Hypothalamus (tissue), 51 donors: ENCODE results near the gene ABR.
A peak's percentile ranks its signal among the peaks of the same experiment; 100 is the strongest.
"Not testable (repeated sequence)": the region's sequence is repeated elsewhere in the genome, so short reads cannot be mapped to it uniquely, and the experiment has no call there.

Experiments used
- DNase-seq, 51 donors: peaks; one replicate each; lab custom pipeline; 2025; lab: John Stamatoyannopoulos, UW

ABR gene

DNA sequence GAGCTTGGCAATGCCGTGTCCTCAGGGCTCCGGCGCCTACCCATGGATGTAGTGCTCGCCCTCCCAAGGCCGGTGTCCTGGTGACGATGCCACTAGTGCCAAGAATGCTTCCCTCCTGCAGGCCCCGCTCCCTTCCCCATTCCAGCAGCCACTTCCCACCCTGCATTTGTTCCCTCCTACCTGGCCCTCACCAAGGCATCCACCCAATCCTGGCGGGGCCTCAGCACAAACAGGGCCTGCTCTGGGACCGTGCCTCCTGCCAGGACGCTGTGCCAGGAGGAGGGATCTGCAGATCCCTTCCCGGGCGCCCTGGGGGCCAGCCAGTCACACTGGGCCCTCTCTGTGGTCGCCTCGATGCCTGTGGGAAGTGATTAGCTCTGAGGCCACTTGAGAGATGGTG is 25.1 kb downstream of the ABR start:
- DNase-seq: peak in 41 of 51 donors; percentile 25 to 93 (median 70)

DNA sequence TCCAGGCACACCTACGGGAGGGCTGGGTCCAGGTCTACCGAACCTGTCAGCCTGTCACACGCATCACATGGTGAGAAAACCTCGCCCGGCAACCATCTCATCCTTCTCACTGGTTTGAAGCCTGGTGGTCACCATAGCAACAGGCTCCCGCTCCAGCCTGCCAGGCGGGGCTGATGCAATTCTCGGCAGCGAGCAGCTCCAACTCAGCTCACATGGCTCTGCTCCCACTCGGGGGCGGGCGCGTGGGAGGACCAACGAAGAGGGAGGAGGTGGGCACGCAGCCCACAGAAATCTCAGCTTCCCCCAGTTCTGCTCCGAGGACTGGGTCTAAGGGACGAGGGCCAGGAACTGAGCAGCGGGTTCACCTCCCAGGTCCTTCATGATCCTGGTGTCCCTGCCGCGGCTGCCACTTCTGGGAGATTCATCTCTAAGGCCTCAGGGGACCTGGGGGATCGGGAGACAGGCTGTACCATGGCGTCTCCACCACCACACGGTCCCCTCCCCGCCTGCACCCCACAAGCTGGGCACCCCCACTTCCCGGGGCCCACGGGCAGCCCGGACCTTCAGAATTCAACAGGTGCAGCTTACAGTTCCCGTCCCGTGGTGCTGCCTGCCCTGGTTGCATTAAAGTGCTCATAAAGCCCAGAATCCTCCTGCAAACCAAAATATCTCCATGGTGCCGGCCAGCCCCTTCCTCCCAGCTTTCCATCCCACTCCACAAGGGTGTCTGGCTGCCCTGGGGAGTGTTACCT is 25.8 kb downstream of the ABR start:
- DNase-seq: peak in 47 of 51 donors; percentile 25 to 94 (median 80)

DNA sequence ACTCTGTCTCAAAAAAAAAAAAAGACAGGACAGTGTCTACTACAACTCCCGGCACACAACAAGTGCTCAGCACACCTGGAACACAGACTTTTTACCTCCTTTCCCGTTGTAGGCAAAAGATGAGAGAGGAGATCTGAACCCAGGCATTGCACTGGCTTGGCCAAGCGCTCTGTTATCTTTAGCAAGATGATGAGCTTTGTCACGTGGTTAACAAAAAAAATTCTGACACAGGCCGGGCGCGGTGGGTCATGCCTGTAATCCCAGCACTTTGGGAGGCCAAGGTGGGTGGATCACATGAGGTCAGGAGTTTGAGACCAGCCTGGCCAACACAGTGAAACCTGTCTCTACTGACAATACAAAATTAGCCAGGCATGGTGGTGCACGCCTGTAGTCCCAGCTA is 27.2 kb downstream of the ABR start:
- not testable (repeated sequence) for DNase-seq

DNA sequence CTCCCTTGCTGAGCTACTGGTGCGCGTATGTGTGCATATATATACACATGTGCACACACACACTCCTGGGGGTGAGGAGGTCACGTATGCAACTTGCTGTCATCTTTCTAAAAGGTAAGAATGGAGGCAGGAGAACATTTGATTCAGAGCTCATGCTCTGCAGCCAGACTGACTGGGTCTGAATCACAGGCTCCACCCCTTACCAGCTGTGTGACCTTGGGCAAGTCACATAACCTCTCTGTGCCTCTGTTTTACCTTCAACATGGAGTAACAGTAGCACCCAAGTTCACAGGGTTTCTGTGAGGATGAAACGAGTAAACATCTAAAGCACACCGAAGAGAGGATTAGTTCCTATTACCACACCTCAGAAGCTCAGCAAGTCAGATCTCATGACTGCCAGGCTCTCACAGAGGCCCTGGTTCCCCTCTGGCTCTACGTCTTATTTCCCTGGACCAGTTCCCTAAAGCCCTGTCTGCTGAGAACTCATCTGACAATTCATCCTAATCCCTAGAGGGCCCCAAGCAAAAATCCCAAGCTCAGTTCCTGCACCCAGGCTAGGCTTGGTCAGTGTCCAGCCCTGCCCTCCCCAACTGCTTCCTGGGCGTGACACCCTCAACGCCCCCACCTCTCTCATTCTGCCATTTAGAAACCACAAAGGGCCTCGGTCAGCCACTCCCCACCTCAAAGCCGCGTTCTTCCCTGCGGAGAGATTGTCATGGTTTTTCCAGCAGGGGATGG is 28.7 kb downstream of the ABR start:
- no peak for DNase-seq

DNA sequence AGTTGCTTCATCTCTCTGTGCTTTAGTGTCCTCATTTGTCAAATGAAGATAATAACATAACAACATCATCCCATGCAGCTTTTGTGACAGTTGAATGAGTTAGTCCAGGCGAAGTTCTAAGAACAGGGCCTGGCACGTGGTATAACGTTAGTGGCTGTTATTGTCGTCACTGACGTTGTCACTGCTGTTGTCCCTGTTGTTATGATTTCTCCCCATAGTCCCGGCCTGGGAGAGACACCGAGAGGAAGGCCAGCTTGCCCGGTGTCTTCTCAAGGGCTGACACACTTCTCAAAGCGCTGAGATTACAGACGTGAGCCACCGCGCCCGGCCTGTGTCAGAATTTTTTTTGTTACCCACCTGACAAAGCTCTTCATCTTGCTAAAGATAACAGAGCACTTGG is 29.9 kb downstream of the ABR start:
- no peak for DNase-seq

DNA sequence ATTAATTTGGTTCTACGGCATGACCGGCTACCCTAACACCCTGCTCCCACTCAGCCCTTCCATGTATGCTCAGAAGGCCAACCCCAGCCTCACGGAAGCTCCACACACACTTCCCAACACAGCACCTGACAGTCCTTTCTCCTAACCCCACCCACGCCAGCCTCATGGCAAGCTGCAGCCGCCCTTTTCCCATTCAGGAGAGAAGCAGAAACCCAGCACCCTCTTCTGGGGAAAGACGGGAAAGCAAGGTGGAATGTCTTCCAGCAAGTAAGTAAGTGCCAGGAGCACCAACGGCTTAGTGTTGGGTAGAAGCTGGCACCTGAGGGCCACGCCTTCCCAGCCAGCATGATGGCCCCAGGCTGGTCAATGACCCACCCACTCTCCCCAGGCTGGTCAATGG is 32.1 kb downstream of the ABR start:
- peak in 18 of 51 donors; percentile 13 to 59 (median 36) for DNase-seq

DNA sequence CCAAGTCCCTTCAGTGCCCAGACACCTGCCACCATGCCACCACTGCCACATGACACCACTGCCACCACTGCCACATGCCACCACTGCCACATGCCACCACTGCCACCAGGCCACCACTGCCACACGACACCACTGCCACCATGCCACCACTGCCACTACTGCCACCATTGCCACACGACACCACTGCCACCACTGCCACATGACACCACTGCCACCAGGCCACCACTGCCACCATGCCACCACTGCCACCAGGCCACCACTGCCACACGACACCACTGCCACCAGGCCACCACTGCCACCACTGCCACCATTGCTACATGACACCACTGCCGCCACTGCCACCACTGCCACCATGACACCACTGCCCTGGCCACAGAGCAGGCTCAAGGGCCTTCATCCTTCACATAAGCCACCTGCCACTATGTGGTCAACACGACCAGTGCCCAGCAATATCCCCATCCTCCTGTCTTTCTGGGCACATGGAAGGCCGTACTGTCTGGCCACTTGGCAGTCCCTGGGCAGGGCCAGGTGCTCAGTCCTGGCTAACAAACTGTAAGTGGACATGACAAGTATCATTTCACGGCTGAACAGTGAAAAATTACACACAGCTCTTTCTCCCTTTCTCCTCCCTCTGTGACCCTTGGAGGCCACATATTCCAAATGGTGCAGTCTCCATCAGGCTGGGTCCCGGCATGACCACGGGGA is 33.1 kb downstream of the ABR start:
- no peak for DNase-seq

DNA sequence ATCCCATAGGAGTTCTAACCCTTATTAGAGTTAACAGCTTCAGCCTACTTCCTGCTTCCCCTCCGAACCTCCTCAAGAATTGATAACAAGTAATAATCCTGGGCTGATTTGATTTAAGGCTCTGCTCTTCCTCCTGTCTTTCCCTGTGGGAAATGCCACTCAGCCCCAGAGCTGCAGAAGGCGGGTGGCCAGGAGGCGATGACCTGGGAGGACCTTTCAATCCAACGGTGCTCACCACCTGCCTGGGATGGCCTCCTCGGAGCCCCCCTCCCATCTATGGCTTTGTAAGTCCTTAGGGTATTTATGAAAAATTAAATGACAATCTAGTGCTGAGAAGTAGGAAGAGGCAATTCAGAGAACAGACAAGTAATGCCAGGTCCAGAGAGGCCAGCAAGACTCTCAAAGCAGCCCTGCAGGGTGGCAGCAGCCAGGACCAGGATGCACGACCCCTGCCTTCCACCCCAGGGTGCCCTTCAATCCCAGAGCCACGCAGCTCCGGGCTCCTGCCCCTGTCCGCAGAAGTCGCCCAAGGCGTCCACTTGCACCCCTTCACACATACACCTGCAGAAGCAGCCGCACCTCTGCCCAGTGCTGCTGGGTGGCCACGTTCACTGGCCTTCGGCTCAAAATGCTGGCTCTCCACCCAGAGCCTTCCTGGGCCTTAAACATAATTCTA is 34.3 kb downstream of the ABR start:
- no peak for DNase-seq

DNA sequence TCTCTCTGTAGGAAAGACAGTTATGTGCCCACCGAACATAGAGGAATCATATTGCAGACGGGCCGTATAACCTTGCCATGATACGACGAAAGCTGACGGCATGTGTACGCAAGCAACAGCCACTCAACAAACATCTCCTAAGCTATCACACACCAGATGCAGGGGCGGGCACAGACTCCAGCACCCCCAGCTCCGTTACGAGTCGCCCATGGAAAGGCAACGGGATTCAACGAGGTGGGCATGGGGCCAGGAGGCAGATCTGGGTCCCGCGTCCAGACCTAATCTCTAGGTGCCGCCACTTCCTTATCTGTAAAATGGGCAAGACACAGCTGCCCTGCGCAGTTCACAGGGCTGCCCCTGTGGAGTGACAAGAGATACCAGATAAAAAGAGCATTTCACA is 35.6 kb downstream of the ABR start:
- no peak for DNase-seq

DNA sequence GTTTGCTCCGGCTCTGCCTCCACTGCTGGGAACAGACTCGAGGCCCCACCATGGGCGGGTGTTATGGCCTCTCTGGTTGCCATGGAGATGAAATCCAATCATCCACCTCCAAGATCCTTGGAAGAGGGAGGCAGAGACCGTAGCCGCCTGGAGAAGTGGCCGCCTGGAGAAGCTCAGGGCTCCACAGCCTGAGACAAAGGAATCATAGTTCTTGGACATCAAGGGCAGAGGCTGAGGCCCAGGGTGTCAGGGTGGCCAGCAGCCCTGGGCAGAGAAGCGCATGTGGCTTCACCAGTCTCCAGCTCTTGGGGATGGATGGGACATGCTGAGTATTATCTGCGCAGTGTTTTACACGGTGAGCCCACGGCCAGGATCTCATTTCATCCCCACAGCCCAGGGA is 36.2 kb downstream of the ABR start:
- DNase-seq: peak in 16 of 51 donors; percentile 12 to 64 (median 35)

DNA sequence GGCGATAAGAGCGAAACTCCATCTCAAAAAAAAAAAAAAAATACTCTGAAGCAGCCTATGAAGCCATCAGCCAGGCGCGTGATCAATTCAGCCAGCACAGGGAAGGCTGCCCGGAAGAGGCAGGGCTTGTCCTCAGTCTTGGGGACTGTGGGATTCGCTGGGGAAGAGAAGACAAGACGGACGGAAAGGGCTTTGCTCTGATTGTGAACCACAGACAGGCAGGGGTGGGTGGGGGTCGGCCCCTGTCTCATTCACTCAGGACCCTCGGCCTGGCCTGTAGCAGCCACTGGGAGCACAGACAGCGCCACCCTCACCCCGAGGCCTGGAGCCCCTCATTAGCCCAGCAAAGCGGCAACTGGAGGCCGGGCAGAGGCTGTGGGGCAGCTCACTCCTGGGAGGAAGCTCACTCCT is 37.2 kb downstream of the ABR start:
- DNase-seq: peak in 9 of 51 donors; percentile 15 to 40 (median 21)

DNA sequence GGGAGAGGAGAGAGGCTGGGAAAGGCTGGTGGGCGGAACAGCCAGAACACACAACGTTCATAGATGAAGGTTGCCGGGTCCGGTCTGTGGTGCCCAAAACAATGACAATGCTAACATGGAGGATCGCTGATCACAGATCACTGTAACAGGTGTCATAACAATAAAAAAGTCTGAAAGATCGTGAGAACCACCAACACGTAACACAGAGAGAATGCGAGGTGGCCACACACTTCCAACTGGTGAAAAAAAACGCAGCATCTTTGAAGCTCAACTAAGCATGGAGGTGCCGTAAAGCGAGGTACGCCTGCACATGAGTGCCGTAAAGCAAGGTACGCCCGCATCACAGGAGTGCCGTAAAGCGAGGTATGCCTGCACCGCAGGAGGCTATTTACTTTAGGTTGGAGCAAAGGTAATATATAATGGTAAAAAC is 42.3 kb downstream of the ABR start:
- peak in 1 of 51 donors; percentile 57 for DNase-seq

DNA sequence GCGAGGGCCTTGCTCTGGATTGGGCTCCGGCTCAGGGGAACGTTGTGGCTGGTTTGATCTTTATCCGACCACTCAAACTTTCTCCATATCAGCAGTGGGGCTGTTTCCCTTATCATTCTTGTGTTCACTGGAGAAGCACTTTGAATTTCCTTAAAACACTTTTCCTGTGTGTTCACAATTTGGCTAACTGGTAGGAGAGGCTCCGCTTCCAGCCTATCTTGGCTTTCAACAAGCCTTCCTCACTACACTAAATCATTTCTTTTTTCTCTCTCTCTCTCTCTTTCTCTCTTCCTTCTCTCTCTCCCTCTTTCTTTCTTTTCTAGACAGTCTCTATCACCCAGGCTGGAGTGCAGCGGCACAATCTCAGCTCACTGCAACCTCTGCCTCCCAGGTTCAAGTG is 43.0 kb downstream of the ABR start:
- DNase-seq: no peak

DNA sequence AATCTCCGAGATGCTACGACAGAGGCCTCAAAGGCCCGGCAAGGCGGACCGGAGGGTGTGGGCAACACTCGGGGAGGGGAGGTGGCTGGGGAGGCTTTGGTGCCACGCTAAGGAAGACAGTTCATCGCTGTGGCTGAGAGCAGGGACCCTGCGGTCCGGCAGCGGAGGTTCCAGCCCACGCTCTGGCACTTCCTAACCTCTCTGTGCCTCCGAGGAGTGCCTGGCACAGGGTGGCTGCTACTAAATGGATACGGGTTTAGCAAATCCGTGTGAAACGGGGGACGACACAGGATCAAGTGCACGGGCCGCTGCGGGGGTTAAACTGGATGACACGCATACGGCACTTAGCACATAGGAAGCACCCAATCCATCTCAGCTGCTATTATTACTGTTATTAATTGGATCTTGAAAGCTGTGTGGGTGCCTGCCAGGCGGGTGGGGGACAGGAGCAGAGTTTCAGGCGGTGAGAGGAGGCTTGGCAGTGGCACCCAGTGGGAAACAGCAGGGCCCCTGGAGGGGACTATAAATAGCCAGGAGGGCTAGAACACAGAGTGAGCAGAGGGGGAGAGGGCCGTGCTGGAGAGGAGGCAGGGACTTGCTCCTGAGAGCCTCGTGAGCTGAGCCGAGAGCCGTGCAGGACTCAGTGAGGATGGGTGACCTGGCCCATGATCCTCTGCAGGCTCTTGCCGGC is 45.0 kb downstream of the ABR start:
- DNase-seq: peak in 11 of 51 donors; percentile 19 to 50 (median 29)

DNA sequence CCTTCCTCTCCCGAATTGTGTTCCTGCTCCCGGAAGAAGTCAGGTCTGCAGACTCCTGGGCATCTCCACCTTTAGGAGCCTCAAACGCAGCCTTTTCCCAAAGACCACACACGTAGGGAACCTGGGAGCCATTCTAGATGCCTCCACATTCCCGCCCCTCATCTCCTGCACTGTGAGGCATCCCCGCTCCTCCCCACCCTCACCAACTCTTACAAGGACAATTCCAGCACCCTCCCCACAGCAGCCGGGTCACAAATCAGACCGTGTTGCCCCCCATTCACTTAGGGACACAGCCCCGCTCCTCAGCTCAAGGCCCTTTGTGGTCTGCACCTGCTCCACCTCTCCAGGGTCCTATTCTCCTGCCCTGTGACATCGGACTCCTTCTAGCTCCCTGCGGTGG is 49.6 kb downstream of the ABR start:
- DNase-seq: no peak

DNA sequence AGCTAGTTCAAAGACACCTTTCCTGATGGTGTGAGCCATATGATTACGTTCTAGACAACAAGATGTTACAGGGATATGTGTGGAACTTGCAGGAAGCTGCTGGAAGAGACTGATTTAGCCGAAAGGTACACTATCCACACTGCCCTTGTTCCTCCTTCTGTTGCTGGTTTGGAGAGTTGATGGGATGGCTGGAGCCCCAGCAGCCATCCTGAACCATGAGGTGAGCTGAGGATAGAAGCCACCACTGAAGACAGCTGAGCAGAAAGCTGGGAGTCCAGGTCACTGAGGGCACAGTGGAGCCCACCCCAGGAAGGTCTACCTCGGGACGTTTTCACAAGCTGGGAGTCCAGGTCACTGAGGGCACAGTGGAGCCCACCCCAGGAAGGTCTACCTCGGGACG is 51.3 kb downstream of the ABR start:
- not testable (repeated sequence) for DNase-seq

DNA sequence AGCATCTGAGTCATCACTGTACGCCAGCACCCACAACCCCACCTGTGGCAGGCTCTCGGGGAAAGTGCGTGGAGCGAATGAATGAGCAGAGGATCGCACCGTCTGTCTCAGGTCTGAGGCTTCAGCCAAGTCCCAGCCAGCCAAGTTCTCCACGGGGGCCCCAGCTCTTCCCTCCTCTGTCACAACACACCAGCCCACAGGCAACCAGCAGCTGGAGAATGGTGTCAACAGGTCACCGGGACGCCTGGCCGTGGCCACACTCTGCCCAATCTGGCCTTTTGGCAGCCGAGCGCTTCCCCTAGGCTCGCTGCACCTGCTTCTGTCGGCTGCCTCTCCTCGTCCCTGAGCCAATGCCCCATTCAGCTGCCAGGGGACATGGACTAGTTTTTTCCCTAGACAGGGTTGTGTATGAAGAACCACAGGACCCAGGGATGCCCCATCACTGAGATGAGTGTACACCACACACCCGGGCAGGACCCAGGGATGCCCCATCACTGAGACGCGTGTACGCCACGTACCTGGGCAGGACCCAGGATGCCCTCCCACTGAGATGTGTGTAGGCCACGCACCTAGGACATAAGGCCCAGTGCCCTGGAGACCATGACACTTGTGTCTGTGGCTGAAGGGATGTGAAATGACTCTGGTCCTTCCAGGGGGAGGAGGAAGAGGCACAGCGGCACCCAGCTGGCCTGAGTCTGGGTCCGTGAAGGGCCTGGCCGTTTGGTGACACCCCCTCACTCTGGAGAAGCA is 52.8 kb downstream of the ABR start:
- peak in 2 of 51 donors; percentile 19 to 64 for DNase-seq

DNA sequence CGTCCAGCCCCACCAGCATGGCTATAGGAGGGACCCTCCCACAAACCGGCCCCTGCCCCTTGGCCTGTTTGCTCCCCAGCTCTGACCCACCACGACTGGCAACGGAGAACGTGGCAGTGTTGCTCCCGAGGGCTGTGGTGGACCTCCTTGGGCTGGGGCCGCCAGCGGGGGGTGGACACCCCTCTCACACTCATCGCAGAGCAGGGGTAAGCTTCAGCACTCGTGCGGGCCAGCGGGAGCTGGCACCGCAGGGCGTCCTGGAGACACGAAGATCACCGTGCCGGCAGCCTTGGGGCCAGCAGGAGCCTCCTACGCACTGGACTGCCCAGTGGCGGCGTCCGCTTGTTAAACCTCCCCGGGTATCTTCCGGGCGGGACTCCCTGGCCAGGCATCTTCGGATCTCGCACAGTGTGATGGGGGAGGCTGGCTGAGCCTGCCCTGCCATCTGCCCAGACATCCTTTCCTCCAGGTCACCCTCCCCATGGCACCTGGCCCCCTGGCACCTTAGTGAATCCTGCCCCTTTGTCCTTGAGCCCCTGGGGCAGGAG is 53.5 kb downstream of the ABR start:
- peak in 1 of 51 donors; percentile 64 for DNase-seq

DNA sequence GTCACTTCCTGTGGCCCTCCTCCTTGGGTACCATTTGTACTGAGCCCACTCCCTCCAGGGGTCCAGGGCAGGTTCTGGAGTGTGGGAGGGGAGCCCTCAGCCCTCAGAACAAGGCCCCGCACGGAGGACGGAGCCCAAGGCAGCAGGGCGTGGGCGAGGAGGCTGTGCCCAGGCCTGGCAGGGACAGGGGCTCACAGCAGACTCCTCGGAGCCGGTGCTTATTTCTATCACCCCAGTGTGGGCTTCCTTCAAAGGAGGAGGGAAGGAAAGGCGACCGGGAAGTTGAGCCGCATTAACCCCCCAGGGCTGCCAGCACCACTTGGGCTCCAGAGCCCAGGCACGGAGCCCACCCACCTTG is 54.0 kb downstream of the ABR start:
- peak in 1 of 51 donors; percentile 44 for DNase-seq
